ENCODE results near the gene OSCAR. TPM values are rescaled to one million over a fixed set of nuclear protein-coding genes. Genes with fewer than 3 reads are reported as not detected.
"Not testable (repeated sequence)": the region's sequence is repeated elsewhere in the genome, so short reads cannot be mapped to it uniquely, and the experiment has no call there.

Gene OSCAR
- total RNA-seq, 1 donor from 2014 or later = 0.20 TPM

- peak within 1 kb of the TSS; percentile 86 for H3K9ac ChIP-seq (ENCODE audit: low read length)
- Mint-ChIP-seq H3K4me3 (ENCODE audit: unreplicated experiment) (peak within 1 kb of the TSS; percentile 98), H3K36me3 (ENCODE audit: low read depth, unreplicated experiment) (peaks cover 10% of the 10 kb centered on the region), H3K27ac (ENCODE audit: unreplicated experiment) (peak within 1 kb of the TSS; percentile 86), H3K9me3 (ENCODE audit: unreplicated experiment) (no peaks in the 10 kb centered on the region), H3K4me1 (ENCODE audit: low read depth, unreplicated experiment) (no peaks in the 10 kb centered on the region), H3K27me3 (ENCODE audit: low read depth, unreplicated experiment) (no peaks in the 10 kb centered on the region)
- peaks cover 3% of the 10 kb centered on the region for H3K36me3 ChIP-seq (ENCODE audit: insufficient read depth, low read length)
- H3K79me2 ChIP-seq (ENCODE audit: insufficient read depth, low read length) = peaks cover 23% of the 10 kb centered on the region
- H2AFZ ChIP-seq (ENCODE audit: low read depth, low read length) = peak within 1 kb of the TSS; percentile 76
- peak within 1 kb of the TSS; percentile 13 for H3K27ac ChIP-seq (ENCODE audit: low read depth, low read length)
- no peak for TF ChIP-seq CTCF (IDR thresholded peaks at IDR 0.05; ENCODE audit: insufficient read depth, low read depth, low read length)
- no peaks in the 10 kb centered on the region for H3K27me3 ChIP-seq (ENCODE audit: insufficient read depth, low read length)
- FAIRE-seq (peak; percentile 96), DNase-seq (ENCODE audit: low read depth) (peak; percentile 90)
- H4K20me1 ChIP-seq (ENCODE audit: insufficient read depth, low read length) = peaks cover 6% of the 10 kb centered on the region
- H3K4me1 ChIP-seq (ENCODE audit: insufficient read depth, low read length) = peaks cover 3% of the 10 kb centered on the region
- H3K4me2 ChIP-seq (ENCODE audit: low read length) = peak within 1 kb of the TSS; percentile 100
- H3K4me3 ChIP-seq (ENCODE audit: insufficient read depth, low read depth, low read length) = peak within 1 kb of the TSS; percentile 76
- no peaks in the 10 kb centered on the region for H3K9me3 ChIP-seq (ENCODE audit: insufficient read depth, low read depth, low read length)
Observed at GRCh38 chr19:54102421-54103169, 2.0 kb upstream of the OSCAR start, which contains the start of gene NDUFA3. Gene NDUFA3, plus strand, starts transcription at chr19:54102855. Its CDS starts 24 bp downstream, at chr19:54102879.

- H3K27me3 Mint-ChIP-seq (ENCODE audit: low read depth, unreplicated experiment); H3K4me3 ChIP-seq (ENCODE audit: insufficient read depth, low read depth, low read length); H3K27ac Mint-ChIP-seq (ENCODE audit: unreplicated experiment); H3K36me3 ChIP-seq (ENCODE audit: insufficient read depth, low read length); H3K27ac ChIP-seq (ENCODE audit: low read depth, low read length); DNase-seq (ENCODE audit: low read depth); H3K4me2 ChIP-seq (ENCODE audit: low read length); H3K36me3 Mint-ChIP-seq (ENCODE audit: low read depth, unreplicated experiment); H3K9me3 Mint-ChIP-seq (ENCODE audit: unreplicated experiment); H3K4me1 Mint-ChIP-seq (ENCODE audit: low read depth, unreplicated experiment); H3K9ac ChIP-seq (ENCODE audit: low read length); H3K9me3 ChIP-seq (ENCODE audit: insufficient read depth, low read depth, low read length); H3K4me3 Mint-ChIP-seq (ENCODE audit: unreplicated experiment); FAIRE-seq; H4K20me1 ChIP-seq (ENCODE audit: insufficient read depth, low read length); H2AFZ ChIP-seq (ENCODE audit: low read depth, low read length); H3K27me3 ChIP-seq (ENCODE audit: insufficient read depth, low read length); H3K4me1 ChIP-seq (ENCODE audit: insufficient read depth, low read length): not testable (repeated sequence)
- peaks cover 17% of the 10 kb centered on the region for H3K79me2 ChIP-seq (ENCODE audit: insufficient read depth, low read length)
Observed at GRCh38 chr19:54099903-54100255, 724 bp downstream of the OSCAR start.

GRCh38 chr19:54099190-54099902, 1.3 kb downstream of the OSCAR start:
- peaks cover 1% of the 10 kb centered on the region for H3K9me3 ChIP-seq (ENCODE audit: insufficient read depth, low read depth, low read length)
- H3K36me3 ChIP-seq (ENCODE audit: insufficient read depth, low read length) = no peaks in the 10 kb centered on the region
- peaks cover 8% of the 10 kb centered on the region for H3K4me1 ChIP-seq (ENCODE audit: insufficient read depth, low read length)
- H3K27ac ChIP-seq (ENCODE audit: low read depth, low read length) = no peak overlapping the region
- H3K9ac ChIP-seq (ENCODE audit: low read length) = no peak overlapping the region
- H3K27me3 Mint-ChIP-seq (ENCODE audit: low read depth, unreplicated experiment) = peaks cover 8% of the 10 kb centered on the region
- no peak overlapping the region for H3K27ac Mint-ChIP-seq (ENCODE audit: unreplicated experiment)
- H3K4me3 Mint-ChIP-seq (ENCODE audit: unreplicated experiment) = no peak overlapping the region
- H3K27me3 ChIP-seq (ENCODE audit: insufficient read depth, low read length) = no peaks in the 10 kb centered on the region
- H3K79me2 ChIP-seq (ENCODE audit: insufficient read depth, low read length) = peaks cover 13% of the 10 kb centered on the region
- H4K20me1 ChIP-seq (ENCODE audit: insufficient read depth, low read length) = no peaks in the 10 kb centered on the region
- no peak for FAIRE-seq
- H3K36me3 Mint-ChIP-seq (ENCODE audit: low read depth, unreplicated experiment) = peaks cover 3% of the 10 kb centered on the region
- H3K4me2 ChIP-seq (ENCODE audit: low read length) = no peak overlapping the region
- H2AFZ ChIP-seq (ENCODE audit: low read depth, low read length) = no peak overlapping the region
- H3K4me1 Mint-ChIP-seq (ENCODE audit: low read depth, unreplicated experiment) = no peaks in the 10 kb centered on the region
- H3K4me3 ChIP-seq (ENCODE audit: insufficient read depth, low read depth, low read length) = no peak overlapping the region
- H3K9me3 Mint-ChIP-seq (ENCODE audit: unreplicated experiment) = no peaks in the 10 kb centered on the region
- DNase-seq (ENCODE audit: low read depth) = no peak
- TF ChIP-seq CTCF (IDR thresholded peaks at IDR 0.05; ENCODE audit: insufficient read depth, low read depth, low read length) = no peak
- no peak for TF ChIP-seq EZH2 (IDR thresholded peaks at IDR 0.05; ENCODE audit: insufficient read depth, low read length)
